ENCODE measurements around the gene CTXND2.
"Not testable (repeated sequence)": the region's sequence is repeated elsewhere in the genome, so short reads cannot be mapped to it uniquely, and the experiment has no call there.

The CTXND2 gene

DNA sequence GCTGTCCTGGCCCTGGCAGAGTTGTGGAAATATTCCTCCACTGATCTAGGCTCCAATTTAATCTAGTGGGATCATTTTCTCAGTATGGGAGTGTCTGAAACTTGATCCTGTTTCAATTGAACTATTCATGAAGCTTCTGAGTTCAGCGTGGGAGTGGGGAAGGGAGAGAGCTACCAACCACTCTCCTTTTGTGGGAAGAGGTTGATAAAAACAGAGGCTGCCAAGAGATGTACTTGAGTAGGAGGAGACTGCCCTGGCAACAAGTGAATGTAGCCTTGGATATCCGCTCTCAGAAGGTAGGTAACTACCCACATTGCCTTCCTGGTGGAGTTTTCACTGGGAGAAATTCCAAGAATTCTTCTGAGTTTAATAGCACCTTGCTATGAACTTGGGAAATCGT, at the start of gene CTXND2:
Gene CTXND2, plus strand, starts transcription at position 119 of the 400 bp plus-strand sequence. CDS start 25,179 bp downstream, outside the sequence.
- no peak for DNase-seq

DNA sequence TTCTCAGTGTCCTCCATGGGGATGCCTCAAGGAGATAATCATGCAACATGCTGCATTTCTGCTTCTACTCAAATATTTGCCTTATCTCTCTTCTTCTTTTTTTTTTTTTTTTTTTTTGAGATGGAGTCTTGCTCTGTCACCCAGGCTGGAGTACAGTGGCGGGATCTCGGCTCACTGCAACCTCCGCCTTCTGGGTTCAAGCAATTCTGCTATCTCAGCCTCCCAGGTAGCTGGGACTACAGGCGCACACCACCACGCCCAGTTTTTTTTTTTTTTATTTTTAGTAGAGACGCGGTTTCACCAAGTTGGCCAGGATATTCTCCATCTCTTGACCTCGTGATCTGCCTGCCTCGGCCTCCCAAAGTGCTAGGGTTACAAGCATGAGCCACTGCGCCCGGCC, 46.1 kb upstream of the CTXND2 start:
- DNase-seq: not testable (repeated sequence)

DNA sequence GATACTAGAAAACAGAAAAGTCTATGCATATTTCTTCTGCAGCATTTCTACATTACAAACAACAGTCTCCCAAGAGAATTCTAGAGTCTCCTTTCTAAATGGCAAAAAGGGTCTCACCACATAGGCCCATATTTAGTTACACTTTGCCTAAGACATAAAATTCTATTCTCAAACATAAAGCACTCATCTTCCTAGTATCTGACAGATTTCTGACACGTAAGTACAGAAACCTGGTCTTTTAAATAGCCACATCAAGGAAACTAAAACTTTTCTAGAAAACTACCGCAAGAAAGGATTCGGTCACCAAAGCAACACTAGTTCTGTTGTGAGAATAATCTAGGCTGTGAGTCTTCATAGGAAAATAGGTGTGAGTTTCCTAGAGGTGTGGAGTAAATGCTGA, 45.3 kb upstream of the CTXND2 start:
- no peak for DNase-seq

DNA sequence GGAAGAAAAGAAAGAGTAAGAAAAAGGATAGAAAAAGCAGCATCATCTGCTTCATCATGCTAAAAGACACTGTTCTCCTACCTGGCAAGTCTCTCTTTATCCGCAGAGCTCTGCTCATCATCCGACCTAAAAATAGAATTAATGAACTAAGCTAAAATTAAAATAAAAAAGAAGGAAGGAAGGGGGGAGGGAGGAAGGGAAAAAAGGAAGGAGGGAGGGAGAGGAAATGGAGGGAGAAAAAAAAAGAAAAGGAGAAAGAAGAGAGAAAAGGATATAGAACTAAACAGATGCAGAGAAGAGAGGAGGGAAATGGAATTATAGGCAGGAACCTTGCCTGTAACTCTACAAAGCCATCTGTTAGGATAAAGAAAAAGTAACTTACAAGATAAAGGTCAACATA, 44.6 kb upstream of the CTXND2 start:
- no peak for DNase-seq

DNA sequence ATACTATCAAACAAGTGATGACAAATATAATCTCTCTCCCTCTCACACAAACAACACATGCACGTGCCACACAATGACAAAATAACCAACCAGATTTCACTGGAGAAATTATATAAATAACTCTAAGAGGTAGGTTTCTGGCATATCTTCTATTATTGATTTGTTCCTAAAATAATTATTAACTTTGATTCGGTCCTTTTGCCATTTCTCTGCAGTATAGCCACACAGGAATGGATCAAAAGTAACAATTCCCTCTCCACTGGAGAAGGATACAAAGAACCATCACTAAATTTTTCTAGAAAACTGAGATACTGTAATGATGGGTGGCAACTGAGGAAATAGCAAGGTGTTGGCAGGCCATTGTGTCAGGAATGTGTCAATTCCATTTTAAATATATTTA, 44.0 kb upstream of the CTXND2 start:
- no peak for DNase-seq

DNA sequence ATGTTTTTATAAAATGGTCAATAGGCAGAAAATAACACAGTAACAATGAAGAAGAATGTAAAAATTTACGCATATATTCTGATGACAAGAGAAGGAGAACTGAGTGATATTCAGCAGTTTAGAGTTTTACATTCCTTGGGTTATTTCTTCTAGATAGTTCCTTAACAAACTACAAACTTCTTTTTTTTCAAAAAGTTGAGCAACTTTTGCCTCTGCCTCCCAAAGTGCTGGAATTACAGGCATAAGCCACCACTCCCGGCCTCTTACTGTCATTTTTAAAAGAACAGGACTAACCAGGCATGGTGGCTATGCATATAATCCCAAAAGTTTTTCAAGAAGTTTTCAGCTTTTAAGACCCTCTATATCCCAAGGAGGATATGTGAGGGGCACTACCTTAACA, 43.5 kb upstream of the CTXND2 start:
- DNase-seq: no peak

DNA sequence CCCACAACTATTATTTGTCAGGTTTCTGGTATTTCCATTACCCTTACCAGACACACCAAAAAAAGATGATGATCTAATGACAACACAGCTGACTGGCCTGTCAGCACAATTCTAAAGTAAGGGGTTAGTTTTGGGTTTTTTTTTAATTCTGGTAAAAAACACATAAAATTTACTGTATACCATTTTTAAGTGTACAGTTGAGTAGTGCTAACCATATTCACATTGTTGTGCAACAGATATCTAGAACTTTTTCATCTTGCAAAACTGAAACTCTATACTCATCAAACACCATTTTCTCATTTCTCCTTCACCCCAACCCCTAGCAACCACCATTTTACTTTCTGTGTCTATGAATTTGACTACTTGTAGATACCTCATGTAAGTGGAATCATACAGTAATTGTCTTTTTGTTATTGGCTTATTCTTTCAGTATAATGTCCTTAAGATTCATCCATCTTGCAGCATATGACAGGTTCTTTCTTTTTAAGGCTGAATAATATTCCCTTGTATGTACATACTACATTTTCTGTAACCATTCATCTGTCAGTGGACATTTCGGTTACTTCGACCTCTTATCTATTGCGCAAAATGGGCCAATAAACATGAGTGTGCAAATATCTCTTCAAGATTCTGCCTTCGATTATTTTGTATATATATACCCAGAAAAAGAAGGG, 40.3 kb upstream of the CTXND2 start:
- DNase-seq: no peak

DNA sequence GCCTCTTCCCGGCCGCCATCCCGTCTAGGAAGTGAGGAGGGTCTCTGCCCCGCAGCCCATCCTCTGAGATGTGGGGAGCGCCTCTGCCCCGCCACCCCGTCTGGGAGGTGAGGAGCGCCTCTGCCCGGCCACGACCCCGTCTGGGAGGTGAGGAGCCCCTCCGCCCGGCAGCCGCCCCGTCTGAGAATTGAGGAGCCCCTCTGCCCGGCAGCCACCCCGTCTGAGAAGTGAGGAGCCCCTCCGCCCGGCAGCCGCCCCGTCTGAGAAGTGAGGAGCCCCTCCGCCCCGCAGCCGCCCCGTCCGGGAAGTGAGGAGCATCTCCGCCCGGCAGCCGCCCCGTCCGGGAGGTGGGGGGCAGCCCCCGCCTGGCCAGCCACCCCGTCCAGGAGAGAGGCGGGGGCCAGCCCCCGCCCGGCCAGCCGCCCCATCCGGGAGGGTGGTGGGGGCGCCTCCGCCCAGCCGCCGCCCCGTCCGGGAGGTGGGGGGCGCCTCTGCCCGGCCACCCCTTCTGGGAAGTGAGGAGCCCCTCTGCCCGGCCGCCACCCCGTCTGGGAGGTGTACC, 36.1 kb upstream of the CTXND2 start:
- not testable (repeated sequence) for DNase-seq

DNA sequence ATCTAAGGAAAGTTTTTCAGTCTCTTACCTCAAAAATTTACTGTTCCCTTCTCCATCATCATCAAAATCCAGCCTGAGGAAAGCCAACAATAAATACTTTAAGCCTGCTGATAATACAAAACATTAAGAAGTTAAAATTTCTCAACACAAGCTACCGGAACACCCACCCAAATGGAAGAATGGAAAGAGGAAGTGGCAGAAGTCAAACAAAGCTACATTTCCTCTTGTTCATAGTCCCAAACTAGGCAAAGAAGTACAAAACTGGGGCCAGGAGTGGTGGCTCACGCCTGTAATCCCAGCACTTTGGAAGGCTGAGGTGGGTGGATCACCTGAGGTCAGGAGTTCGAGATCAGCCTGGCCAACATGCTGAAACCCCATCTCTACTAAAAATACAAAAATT, 34.2 kb upstream of the CTXND2 start:
- not testable (repeated sequence) for DNase-seq

DNA sequence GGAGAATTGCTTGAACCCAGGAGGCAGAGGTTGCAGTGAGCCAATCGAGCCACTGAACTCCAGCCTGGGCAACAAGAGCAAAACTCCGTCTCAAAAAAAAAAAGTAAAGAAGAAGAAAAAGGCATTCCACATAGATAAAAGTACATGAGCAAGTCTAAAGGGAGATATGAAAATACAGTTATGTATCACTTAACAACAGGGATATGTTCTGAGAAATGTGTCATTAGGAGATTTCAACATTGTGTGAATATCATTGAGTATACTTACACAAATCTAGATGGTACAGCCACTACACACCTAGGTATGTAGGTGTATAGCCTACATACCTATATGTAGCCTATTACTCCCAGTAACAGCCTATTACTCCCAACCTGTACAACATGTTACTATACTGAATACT, 23.2 kb upstream of the CTXND2 start:
- DNase-seq: no peak

DNA sequence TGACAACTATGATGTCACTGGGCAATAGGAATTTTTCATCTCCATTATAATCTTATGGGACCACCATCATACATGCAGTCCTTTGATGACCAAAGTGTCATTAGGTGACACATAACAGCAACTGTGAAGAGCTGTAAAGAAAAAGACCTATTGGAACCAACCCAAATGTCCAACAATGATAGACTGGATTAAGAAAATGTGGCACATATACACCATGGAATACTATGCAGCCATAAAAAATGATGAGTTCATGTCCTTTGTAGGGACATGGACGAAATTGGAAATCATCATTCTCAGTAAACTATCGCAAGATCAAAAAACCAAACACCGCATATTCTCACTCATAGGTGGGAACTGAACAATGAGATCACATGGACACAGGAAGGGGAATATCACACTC, 22.7 kb upstream of the CTXND2 start:
- not testable (repeated sequence) for DNase-seq

DNA sequence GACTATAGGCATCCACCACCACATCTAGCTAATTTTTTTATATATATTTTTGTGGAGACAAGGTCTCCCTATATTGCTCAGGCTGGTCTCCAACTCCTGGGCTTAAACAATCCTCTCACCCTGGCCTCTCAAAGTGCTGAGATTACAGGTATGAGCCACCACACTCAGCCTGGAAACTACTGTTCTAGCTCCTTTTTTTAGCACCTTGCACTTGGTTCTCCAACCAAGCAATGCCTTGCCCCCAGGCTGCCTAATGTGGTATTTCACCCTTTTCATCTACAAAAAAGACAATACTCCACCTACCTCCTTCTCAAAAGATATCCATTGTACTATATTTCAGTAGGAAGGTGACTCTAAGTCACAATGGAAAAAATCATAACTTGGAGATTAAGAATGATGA, 17.3 kb upstream of the CTXND2 start:
- DNase-seq: no peak

DNA sequence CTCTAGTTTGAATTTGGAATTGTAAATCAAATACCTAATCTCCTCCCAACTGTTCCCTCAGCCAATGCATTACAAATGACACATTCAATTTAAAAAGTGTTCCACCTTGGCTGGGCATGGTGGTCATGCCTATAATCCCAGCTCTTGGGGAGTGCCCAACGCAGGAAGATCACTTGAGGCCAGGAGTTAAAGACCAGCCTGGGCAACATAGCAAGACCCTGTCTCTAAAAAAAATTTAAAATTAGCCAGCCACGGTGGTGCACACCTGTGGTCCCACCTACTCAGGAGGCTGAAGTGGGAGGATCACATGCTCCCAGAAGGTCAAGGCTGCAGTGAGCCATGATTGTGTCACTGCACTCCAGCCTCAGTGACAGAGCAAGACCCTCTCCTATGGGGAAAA, 14.4 kb upstream of the CTXND2 start:
- no peak for DNase-seq

DNA sequence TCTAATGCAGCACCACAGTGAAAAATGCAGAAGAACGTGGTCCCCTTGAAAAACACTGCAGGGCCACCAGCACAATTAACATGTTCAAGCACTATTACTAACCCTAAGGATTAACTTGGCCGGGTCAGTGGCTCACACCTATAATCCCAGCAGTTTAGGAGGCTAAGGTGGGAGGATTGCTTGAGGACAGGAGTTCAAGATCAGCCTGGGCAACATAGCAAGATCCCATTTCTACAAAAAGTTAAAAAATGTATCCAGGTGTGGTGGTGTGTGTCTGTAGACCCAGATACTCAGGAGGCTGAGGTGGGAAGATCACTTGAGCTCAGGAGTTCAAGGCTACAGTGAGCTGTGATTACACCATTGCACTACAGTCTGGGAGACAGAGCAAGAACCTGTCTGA, 13.4 kb upstream of the CTXND2 start:
- no peak for DNase-seq

DNA sequence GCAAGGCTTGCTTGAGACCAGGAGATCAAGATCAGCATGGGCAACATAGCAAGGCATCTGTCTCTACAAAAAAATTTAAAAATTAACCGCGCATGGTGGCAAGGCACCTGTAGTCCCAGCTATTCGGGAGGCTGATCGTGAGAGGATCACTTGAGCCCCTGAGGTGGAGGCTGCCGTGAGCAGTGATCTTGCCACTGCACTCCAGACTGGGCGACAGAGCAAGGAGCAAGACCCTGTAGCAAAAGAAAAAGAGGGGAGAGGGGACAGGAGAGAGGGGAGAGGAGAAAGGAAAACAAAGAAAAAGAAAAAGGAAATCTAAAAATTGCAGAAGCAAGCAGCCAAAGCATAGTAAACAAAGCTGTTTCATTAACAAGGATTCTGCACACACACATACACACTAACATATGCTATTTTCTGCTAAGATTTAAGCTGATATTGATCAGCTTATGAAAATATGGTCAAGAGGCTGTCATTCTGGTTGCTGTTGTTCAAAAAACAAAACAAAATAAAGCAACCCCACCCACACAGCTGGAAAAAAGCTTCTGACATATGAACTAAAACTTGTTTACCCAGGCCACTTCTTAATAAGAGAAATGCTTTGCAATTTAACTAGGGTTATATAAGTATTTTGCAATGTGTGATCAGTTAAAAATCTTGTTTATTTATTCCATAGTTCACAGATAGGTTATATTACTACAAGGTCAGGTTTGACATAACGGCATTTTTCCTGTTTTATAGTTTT, 12.3 kb upstream of the CTXND2 start:
- no peak for DNase-seq

DNA sequence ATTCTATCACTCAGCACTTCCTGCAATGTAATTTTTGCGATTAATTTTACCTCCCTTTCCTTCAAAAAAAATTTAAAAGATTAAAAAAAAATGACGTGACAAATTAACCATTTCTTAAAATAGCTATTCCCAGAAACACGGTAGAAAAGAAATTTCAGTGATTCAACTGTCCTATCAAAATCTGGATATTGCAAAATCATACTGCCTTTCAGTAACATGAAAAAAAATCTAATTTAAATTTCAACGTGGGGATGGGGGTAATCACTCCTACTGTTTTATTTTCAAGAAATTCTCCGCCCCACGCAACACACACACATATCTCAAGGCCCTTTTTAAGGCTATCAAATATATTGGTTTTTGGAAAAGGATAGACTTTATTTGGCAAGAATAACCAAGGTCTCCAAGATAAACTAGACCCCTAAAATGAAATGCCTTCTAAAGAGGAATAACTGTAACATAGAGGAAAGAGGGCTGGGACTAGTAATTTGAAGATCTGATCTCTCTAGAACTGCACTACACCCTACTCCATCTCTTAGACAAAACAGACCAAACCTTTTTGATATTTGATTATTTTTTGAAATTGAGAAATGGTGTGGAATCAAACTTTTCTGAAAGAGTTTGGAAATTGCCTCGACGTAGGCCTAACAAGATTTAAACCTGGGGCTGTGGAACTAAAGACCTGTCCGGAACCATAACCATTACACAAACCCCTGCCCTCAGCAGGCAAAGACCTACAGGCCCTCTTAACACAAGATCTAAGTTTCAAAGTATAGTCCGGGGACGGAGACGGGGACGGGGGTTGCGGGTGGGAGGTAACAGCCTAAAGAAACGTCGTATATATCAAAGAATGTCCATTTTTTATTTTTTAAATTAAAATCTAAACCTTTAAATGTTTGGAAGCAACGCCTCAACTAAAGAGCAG, 11.5 kb upstream of the CTXND2 start:
- no peak for DNase-seq

DNA sequence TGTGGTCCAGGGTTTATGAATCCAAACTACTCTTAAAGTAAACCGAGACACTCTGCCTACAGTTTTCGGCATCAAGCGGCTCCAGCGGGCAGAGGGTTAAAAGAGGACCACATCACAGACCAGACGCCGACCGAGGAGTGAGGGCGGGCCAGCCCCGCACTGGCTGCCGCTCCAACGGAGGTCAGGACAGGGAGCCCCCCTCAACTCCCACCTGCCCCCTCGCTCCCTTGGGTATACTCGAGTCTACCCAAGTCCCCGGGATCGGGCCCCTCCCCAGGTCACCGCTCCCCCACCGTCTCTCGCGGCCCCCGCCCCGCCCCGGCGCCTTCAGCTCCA, 10.8 kb upstream of the CTXND2 start:
- DNase-seq: no peak

DNA sequence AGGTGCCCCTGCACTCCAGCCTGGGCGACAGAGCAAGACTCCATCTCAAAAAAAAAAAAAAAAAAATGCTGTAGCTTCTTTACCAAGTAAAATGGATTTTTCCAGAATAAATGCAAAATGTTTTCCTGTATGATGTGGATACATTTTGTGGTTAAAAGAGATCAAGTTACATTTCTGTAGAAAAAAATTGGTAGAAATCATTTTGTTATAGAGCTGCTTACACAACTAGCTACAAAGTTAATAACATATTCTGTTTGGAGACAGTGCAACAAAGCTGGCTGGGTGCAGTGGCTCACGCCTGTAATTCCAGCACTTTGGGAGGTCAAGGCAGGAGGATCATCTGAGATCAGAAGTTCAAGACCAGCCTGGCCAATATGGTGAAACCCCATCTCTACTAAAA, 8.0 kb upstream of the CTXND2 start:
- DNase-seq: not testable (repeated sequence)

DNA sequence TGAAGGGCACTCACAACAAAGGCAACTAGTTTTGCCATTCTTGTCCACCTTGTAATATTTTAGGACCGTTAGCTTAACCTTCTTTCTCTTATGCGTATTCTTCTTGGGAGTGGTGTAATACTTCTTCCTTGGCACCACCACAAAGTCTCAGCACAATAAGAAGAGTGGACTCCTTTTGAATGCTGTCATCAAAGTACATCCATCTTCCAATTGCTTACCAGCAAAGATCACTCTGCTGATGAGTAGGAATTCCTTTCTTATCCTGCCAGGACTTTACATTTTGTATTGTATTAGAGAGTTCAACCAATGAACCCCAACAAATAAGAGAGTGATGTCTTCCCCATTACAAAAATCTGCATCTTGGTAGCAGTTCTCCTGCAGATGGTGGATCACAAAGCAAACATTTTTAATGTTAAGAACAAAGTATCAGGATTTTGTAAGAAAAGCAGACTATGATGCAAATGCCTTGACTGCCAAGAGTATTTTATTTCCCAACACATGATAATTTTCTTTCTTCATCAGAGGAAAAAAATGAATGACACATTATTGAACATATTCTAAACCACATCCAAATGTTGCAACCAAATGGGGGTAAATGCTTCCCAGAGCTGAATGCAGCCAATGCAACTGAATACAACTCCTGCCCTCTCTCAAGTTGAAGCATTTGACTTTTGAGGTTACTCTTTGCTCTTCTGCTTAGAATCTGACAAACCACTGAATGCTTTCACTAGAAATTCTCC, 5.4 kb upstream of the CTXND2 start:
- DNase-seq: no peak

DNA sequence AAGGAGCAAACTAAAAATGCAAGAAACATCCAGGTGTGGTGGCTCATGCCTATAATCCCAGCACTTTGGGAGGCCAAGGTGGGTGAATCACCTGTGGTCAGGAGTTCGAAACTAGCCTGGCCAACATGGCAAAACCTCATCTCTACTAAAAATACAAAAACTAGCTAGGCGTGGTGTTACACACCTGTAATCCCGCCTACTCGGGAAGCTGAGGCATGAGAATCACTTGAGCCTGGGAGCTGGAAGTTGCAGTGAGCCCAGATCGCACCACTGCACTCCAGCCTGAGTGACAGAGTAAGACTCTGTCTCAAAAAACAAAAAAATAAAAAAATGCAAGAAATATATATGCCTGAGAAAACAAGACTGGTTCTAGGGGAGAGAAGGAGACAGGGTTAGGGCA, 3.8 kb upstream of the CTXND2 start:
- DNase-seq: not testable (repeated sequence)

DNA sequence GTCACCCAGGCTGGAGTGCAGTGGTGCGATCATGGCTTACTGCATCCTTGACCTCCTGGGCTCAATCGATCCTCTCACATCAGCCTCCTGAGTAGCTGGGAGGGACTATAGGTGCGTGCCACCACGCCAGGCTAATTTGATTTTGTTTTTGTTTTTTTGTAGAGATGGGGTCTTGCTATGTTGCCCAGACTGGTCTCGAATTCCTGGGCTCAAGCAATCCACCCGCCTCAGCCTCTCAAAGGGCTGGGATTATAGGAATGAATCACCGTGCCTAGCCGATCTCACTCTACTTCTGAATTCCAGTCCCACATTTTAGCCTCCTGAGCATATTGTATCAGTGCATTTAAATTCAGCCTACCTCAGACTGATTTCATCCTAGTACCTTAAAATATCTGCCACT, 1.8 kb downstream of the CTXND2 start:
- no peak for DNase-seq

DNA sequence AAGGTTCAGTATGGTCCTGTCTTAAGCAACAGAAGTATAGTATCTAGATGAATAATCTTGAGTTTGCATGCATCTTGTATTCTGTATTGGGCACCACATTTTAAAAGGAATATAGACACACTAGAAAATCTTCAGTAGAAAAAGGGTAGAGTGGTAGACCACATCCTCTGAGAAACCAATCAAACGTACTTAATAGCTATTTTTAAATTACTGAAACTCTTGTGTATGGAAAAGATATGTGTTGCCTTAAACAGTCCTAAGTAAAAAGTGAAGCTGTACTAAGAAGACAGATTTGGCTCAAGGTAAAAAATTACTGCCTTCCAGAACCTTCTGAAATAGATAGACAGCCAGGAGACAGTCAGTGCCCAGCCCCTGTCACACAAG, 3.1 kb downstream of the CTXND2 start:
- DNase-seq: no peak

Data from CD4-positive, alpha-beta T cell treated with Interleukin-17A for 4 hours (primary cell).